ENCODE data around the gene SVOPL.

The SVOPL gene

GRCh38 chr7:138667535-138668228, 33.5 kb downstream of the SVOPL start:
- Histone ChIP-seq H3K9ac (ENCODE audit: low read depth, low read length) (no peak overlapping the region), H3K9me3 (replicated peaks; ENCODE audit: low read length) (no peaks in the 10 kb centered on the region), H3K4me1 (ENCODE audit: control insufficient read depth, insufficient read depth, low read length) (no peaks in the 10 kb centered on the region), H3K4me2 (ENCODE audit: low read length) (no peak overlapping the region), H3K27me3 (ENCODE audit: control insufficient read depth, insufficient read depth, low read length) (peaks cover 6% of the 10 kb centered on the region), H3K36me3 (ENCODE audit: insufficient read depth, low read length) (no peaks in the 10 kb centered on the region), H3K4me3 (ENCODE audit: low read length) (no peak overlapping the region)

GRCh38 chr7:138666385-138666784, 34.8 kb downstream of the SVOPL start:
- Histone ChIP-seq H3K4me2 (ENCODE audit: low read length) (no peak overlapping the region), H3K4me1 (ENCODE audit: control insufficient read depth, insufficient read depth, low read length) (no peaks in the 10 kb centered on the region), H3K9me3 (replicated peaks; ENCODE audit: low read length) (no peaks in the 10 kb centered on the region), H3K27me3 (ENCODE audit: control insufficient read depth, insufficient read depth, low read length) (peaks cover 7% of the 10 kb centered on the region), H3K9ac (ENCODE audit: low read depth, low read length) (no peak overlapping the region), H3K4me3 (ENCODE audit: low read length) (no peak overlapping the region), H3K36me3 (ENCODE audit: insufficient read depth, low read length) (no peaks in the 10 kb centered on the region)

GRCh38 chr7:138665669-138666140, 35.5 kb downstream of the SVOPL start:
- no peaks in the 10 kb centered on the region for H3K9me3 ChIP-seq (replicated peaks; ENCODE audit: low read length)
- H3K36me3 ChIP-seq (ENCODE audit: insufficient read depth, low read length) = no peaks in the 10 kb centered on the region
- H3K27me3 ChIP-seq (ENCODE audit: control insufficient read depth, insufficient read depth, low read length) = peaks cover 7% of the 10 kb centered on the region
- H3K4me2 ChIP-seq (ENCODE audit: low read length) = no peak overlapping the region
- no peaks in the 10 kb centered on the region for H3K4me1 ChIP-seq (ENCODE audit: control insufficient read depth, insufficient read depth, low read length)
- no peak overlapping the region for H3K9ac ChIP-seq (ENCODE audit: low read depth, low read length)
- no peak overlapping the region for H3K4me3 ChIP-seq (ENCODE audit: low read length)

GRCh38 chr7:138665249-138665648, 35.9 kb downstream of the SVOPL start:
- H3K27me3 ChIP-seq (ENCODE audit: control insufficient read depth, insufficient read depth, low read length) = peaks cover 7% of the 10 kb centered on the region
- H3K4me3 ChIP-seq (ENCODE audit: low read length) = no peak overlapping the region
- no peaks in the 10 kb centered on the region for H3K4me1 ChIP-seq (ENCODE audit: control insufficient read depth, insufficient read depth, low read length)
- no peaks in the 10 kb centered on the region for H3K36me3 ChIP-seq (ENCODE audit: insufficient read depth, low read length)
- no peak overlapping the region for H3K4me2 ChIP-seq (ENCODE audit: low read length)
- no peak overlapping the region for H3K9ac ChIP-seq (ENCODE audit: low read depth, low read length)
- H3K9me3 ChIP-seq (replicated peaks; ENCODE audit: low read length) = no peaks in the 10 kb centered on the region

GRCh38 chr7:138663725-138664710, 37.1 kb downstream of the SVOPL start:
- Histone ChIP-seq H3K4me2 (ENCODE audit: low read length) (peak overlapping the region; percentile 68), H3K4me3 (ENCODE audit: low read length) (peak overlapping the region; percentile 49), H3K36me3 (ENCODE audit: insufficient read depth, low read length) (no peaks in the 10 kb centered on the region), H3K4me1 (ENCODE audit: control insufficient read depth, insufficient read depth, low read length) (no peaks in the 10 kb centered on the region), H3K27me3 (ENCODE audit: control insufficient read depth, insufficient read depth, low read length) (peaks cover 7% of the 10 kb centered on the region), H3K9ac (ENCODE audit: low read depth, low read length) (no peak overlapping the region), H3K9me3 (replicated peaks; ENCODE audit: low read length) (no peaks in the 10 kb centered on the region)

- Histone ChIP-seq H3K36me3 (ENCODE audit: insufficient read depth, low read length) (no peaks in the 10 kb centered on the region), H3K4me1 (ENCODE audit: control insufficient read depth, insufficient read depth, low read length) (no peaks in the 10 kb centered on the region), H3K4me2 (ENCODE audit: low read length) (no peak overlapping the region), H3K9me3 (replicated peaks; ENCODE audit: low read length) (no peaks in the 10 kb centered on the region), H3K9ac (ENCODE audit: low read depth, low read length) (no peak overlapping the region), H3K4me3 (ENCODE audit: low read length) (no peak overlapping the region), H3K27me3 (ENCODE audit: control insufficient read depth, insufficient read depth, low read length) (peaks cover 7% of the 10 kb centered on the region)
These were observed 38.2 kb downstream of the SVOPL start for GRCh38 chr7:138662991-138663320.

GRCh38 chr7:138662076-138662990, 38.8 kb downstream of the SVOPL start:
- Histone ChIP-seq H3K4me3 (ENCODE audit: low read length) (no peak overlapping the region), H3K9me3 (replicated peaks; ENCODE audit: low read length) (no peaks in the 10 kb centered on the region), H3K4me1 (ENCODE audit: control insufficient read depth, insufficient read depth, low read length) (no peaks in the 10 kb centered on the region), H3K27me3 (ENCODE audit: control insufficient read depth, insufficient read depth, low read length) (peaks cover 7% of the 10 kb centered on the region), H3K9ac (ENCODE audit: low read depth, low read length) (no peak overlapping the region), H3K36me3 (ENCODE audit: insufficient read depth, low read length) (no peaks in the 10 kb centered on the region), H3K4me2 (ENCODE audit: low read length) (no peak overlapping the region)

GRCh38 chr7:138661069-138661635, 40.0 kb downstream of the SVOPL start:
- H3K27me3 ChIP-seq (ENCODE audit: control insufficient read depth, insufficient read depth, low read length) = peaks cover 7% of the 10 kb centered on the region
- no peaks in the 10 kb centered on the region for H3K4me1 ChIP-seq (ENCODE audit: control insufficient read depth, insufficient read depth, low read length)
- H3K4me3 ChIP-seq (ENCODE audit: low read length) = no peak overlapping the region
- no peak overlapping the region for H3K4me2 ChIP-seq (ENCODE audit: low read length)
- no peaks in the 10 kb centered on the region for H3K36me3 ChIP-seq (ENCODE audit: insufficient read depth, low read length)
- no peak overlapping the region for H3K9ac ChIP-seq (ENCODE audit: low read depth, low read length)
- no peaks in the 10 kb centered on the region for H3K9me3 ChIP-seq (replicated peaks; ENCODE audit: low read length)

GRCh38 chr7:138658889-138659288, 42.3 kb downstream of the SVOPL start:
- Histone ChIP-seq H3K4me1 (ENCODE audit: control insufficient read depth, insufficient read depth, low read length) (no peaks in the 10 kb centered on the region), H3K4me2 (ENCODE audit: low read length) (no peak overlapping the region), H3K27me3 (ENCODE audit: control insufficient read depth, insufficient read depth, low read length) (peaks cover 7% of the 10 kb centered on the region), H3K36me3 (ENCODE audit: insufficient read depth, low read length) (no peaks in the 10 kb centered on the region), H3K9ac (ENCODE audit: low read depth, low read length) (no peak overlapping the region), H3K9me3 (replicated peaks; ENCODE audit: low read length) (no peaks in the 10 kb centered on the region), H3K4me3 (ENCODE audit: low read length) (no peak overlapping the region)

GRCh38 chr7:138657854-138658386, 43.2 kb downstream of the SVOPL start:
- Histone ChIP-seq H3K4me3 (ENCODE audit: low read length) (no peak overlapping the region), H3K9ac (ENCODE audit: low read depth, low read length) (no peak overlapping the region), H3K4me2 (ENCODE audit: low read length) (no peak overlapping the region), H3K9me3 (replicated peaks; ENCODE audit: low read length) (no peaks in the 10 kb centered on the region), H3K4me1 (ENCODE audit: control insufficient read depth, insufficient read depth, low read length) (no peaks in the 10 kb centered on the region), H3K36me3 (ENCODE audit: insufficient read depth, low read length) (no peaks in the 10 kb centered on the region), H3K27me3 (ENCODE audit: control insufficient read depth, insufficient read depth, low read length) (peaks cover 3% of the 10 kb centered on the region)

All from skeletal muscle satellite cell (primary cell).